HG03469 (cell line): ENCODE measurements around the gene SETD7.

Source experiments
- ATAC-seq: cut with Tn5 transposase; IDR thresholded peaks from one replicate; pipeline ENCODE4 v1.9.1; 2021; ENCODE audit warnings: mild to moderate bottlenecking, moderate library complexity, moderate number of reproducible peaks; ENCODE audit not compliant: unreplicated experiment

SETD7 gene

DNA sequence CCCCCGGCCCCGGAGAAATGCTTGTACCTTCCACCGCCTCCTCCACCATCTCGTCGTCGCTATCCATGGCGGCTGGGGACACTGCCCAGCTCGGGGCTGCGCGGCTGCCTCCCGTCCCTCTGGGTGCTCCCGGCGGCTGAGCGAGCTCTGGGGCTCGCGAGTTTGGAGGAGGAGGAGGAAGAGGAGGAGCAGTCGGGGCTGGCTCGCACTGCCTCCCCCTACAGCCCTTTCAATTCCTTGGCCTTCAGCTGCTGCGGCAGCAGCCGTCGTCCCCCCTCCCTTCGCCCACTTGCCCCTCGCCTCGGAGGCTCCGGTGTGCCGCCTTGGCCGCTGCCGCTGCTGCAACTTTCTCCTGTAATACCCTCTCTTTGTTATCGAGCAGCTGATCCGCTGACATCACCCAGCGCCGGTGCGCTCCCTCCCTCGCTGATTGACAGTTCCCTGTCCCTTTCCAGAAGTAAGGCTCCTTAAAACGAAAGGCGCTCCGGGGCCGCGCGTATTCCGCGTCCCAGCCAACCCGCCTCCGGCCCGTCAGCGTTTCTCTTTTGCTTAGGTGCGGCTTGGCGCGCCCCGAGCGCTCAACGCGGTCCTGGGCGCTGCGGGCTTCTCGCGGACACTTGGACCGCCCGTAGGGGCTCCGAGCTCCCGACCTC lies at the start of gene SETD7:
SETD7 (minus strand) TSS at position 149 of the 653 bp plus-strand sequence; CDS start at position 67, 82 bp downstream.
- ATAC-seq, result peak; percentile 17

DNA sequence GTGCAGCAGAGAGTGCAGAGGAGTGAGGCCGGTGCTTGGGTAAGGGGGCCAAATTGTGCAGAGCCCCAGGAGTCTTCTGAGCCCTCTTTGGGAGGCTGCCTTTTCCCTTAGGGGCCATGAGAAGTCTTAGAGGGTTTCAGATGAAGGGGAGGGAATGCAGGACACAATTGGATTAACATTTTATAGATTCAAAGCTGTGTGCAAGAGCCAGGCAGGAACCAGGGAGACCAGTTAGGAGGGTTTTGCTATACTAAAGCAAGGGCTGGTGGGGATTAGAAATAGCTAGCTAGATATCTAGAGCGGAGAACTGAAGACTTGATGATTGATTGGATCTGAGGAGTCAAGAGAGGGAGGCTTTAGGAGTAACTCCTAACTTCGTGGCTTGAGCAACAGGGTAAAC lies 49.5 kb upstream of the SETD7 start:
- no peak for ATAC-seq

DNA sequence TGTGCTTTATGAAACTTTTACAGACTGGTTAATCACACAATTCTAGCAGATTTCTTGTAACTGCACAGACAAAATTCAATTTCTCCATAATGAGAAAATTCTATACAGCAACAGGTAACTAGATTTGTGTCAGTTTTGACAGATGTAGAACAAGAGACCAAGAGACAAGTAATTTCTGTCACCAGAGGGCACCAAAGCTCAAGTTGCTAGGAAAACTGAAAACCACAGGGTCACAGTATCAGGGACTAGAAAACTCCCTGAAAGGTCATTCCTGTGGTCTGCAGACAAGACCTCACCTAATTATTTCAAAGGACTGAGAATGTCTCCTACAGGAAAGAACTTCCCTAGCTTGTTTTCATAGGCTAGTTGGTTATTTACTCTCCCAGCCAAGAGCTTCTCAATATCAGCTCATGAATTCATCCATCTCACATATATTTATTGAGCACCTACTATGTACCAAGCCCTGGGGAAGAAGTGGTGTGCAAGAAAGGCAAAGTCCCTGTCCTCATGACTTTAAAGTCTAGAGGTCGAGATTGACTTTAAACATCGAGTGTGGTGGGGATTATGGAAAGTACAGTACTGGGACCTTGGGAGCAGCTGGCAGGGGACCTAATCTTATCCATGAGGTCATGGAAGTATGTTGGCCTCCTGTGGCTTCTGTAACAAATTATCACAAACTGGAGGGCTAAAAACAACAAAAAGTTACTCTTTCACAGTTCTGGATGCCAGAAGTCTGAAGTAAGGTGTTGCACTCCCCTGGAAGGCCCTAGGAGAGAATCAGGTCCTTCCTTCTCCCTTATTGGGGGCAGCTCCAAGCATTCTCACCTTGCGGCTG lies 47.8 kb upstream of the SETD7 start:
- ATAC-seq, result no peak

DNA sequence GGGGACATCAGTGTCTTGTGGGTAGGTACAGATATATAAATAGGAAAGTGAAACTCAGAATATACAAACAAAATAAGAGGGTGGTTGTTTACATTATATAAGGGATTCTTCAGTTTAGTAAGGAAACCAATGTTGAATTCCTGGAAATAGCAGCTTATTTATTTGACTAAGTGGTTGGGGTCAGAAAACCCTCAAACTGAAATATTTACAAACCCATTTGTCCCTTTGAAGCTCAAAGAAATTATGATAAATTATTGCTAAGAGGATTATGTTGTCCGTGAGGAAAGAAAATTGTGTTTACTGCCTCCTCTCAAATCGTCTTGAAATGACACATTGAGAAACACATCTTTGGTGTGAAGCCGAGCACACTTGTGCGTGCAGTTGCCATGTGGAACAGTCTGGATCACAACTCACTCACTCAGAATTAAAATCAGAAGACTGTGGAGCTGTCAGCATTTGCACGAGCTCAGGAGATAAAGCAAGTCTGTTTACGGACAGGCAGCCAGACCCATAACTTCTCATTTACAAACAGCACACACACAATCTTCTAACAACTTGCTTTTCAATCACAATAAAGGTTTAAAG lies 46.8 kb upstream of the SETD7 start:
- no peak for ATAC-seq

DNA sequence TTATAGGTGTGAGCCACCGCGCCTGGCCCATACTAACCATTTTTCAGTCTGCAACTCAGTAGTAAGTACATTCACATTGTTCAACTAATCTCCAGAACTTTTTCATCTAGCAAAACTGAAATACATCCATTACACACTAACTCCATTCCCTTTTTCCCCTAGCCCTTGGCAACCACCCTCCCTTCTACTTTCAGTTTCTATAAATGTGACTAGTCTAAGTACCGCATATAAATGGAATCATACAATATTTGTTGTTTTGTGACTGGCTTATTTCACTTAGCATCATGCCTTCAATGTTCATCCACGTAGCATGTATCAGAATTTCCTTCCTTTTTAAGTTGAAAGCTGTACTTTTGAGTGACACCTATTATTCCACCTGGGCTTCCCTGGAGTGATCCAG lies 44.6 kb upstream of the SETD7 start:
- ATAC-seq, result no peak

DNA sequence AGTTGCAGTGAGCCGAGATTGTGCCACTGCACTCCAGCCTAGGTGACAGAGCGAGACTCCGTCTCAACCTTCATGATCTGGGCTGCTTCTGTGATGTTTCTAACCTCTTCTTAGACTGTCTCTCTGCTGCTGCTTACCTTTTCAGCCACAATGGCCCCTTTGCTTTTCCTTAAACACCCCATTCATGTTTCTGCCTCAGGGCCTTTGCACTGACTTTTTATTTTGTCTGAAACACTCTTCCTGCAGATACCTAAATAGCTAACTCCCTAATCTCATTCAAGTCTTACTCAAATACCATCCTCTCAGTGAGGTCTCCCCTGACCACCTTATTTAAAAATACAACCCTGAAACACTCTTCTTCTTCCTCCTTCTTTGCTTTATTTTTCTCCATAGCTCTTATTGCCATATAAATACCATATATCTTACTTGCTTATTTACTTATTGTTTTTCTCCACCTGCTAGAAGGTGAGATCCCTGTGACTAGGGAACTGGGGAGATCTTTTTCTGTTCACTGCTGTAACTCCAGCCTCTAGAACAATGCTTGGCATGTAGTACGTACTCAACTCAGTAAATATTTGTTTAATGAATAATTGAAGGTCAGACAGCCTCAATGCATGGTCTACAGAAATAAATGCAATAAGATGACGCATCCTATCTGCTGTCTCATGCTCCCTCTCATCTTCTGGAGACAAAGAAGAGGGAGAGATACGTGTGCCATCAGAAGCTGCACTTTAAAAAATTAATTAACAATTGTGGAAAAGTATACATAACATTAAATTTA lies 43.8 kb upstream of the SETD7 start:
- no peak for ATAC-seq

DNA sequence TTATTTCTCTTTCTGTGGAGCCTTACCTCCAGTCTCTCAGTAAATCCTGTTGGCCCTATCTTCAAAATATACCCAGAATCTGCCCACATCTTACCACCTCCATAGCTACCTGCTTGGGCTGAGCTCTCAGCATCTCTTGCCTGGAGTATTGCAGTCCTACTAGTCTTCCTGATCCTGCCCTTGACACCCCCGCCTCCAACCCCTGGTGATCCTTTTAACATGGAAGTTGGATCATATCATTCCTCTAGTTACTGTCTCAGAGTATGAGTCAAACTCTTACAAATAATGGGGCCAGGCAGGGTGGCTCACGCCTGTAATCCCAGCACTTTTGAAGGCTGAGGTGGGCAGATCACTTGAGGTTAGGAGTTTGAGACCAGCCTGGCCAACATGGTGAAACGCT lies 43.1 kb upstream of the SETD7 start:
- ATAC-seq, result no peak

DNA sequence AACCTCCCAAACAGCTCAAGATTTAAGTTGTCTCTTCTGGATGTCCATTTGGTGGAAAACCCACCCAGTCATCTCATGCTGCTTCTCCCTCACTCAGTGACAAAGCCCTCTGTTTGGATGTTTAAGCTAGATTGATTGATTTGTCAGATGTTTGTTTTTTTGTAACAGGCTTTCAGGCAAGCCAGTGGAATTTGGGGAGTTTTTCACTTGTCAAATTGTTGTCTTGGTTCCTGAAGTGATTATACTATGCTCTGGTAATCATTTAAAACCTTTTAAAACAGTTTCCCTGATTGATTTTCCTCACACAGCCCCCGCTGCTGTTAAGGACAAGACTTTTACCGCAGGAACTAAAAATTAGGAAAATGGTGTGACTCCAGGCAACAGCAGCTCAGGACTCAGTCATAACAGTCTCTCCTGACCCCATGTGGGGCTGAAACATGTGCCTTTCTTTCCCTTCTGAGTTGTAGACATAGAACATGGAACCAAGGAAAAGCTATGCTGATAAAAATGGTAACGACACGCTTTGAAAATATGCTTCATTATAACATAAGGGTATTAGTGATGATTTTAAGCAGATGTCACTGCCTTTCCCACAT lies 40.8 kb upstream of the SETD7 start:
- ATAC-seq, result no peak

DNA sequence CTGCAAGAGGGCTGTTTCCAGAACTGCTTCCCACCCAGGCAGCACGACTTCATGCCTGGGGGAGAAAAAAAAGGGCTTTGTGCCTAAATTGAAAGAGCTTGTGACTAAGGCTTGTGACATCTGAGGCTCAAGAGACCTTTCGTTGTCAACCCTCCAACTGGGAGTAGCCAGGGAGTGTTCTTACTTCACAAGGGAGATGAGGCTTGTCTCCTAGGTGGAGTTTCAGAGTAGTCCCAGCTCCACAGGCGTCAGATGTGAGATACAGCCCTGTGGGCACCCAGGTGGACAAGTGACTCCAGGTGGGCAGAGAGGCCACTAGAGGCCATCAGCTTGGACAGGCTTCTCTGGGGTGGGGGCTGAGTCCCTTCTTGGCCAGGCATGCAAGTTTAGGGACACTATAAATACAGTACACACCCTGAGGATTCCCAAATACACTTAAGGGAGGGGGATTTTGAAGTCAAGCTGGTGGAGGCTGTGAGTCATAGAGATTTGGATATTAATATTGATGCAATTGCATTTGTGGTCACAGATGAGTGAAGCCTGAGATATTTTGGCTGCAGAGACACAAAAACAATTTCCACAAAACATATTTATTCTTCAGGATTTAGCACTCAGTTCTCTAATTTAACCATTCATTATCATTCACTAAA lies 40.1 kb upstream of the SETD7 start:
- no peak for ATAC-seq

DNA sequence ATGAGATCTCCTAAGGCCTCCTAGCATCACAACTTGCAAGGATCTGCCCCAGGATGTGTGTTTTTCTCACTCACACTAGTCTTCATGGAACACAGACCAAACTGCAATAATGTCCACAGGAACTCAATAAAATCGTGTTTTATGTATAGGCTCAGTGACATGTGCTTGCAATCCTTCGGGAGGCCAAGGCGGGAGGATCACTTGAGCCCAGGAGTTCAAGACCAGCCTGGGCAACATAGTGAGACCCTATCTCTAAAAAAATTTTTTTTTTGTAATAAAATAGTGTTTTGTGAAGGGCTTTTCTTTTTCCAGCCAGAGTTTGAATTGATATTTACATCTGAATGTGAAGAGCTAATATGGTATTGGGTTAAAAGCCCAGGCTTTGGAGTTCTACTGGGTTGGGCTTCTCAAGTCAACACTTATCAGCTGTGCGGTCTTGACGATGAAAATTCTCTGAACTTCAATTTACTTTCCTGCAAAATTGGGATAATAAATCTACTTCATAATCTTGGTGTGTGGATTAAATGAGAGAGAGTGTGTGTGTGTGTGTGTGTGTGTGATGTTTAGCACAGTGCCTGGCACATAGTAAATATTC lies 38.7 kb upstream of the SETD7 start:
- no peak for ATAC-seq

DNA sequence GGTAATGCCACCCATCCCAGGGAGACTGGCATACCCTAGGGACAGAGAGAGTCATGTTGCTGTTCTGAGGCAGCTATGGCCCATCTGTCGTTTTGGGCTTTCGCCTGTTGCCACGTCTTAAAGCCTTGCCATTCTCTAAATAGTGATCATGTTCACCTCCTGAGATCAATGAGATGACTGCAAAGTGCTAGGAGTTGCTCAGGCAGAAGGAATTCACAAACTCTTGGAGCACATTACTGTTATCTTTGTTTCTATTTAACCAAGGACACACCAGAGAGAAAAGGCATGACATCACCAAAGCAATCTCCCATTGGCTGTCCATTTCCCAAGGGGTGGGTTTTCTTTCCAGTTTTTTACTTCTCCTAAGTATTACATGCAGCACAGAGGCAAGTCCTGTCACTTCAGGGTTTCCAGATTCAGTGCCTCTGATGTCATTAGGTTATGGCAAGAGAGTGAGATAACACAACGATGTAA lies 37.1 kb upstream of the SETD7 start:
- ATAC-seq, result no peak

DNA sequence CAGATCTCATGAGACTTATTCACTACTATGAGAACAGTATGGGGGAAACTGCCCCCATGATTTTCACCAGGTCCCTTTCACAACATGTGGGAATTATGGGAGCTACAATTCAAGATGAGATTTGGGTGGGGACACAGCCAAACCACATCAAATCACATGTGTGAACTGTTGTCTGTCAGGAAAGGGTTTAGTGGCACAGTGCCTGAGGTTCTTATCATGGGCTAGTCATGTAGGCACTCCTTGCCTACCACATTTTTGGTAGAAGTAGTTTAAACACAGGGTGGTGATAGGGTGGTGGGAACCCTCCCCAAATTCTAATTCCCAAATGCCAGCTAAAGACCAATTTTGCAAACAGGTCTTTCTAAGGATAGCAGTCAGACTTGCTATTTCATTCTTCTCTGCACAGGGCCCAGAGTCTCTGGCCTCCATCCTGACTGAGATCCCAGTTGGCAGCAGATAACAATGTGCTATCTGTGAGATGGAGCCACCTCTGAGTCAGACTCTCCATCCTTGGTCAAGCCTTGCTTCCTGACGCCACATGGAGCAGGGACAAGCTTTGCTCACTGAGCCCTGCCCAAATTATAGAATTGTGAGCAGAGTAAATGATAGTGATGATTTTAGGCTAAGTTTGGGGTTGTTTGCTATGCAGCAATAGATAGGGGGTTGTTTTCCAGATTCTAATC lies 33.5 kb upstream of the SETD7 start:
- no peak for ATAC-seq

DNA sequence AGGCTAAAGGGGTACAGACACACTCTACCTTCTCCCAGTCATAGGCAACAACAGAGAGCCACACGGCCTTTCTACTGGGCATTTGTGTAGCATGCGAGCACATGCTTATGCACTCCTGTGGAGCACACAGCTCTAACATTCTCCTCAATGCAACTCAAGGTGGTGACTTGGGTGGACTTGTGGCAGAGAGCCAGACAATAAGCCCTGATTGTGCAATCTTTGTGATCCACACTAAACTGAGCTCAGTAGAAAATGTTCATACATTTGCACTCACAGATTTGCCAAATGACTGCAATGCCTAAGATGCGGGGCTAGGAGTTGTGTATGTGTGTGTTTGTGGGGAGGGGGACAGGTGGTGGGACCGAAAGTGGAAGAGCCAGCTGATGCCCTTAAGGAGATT lies 31.4 kb upstream of the SETD7 start:
- no peak for ATAC-seq

DNA sequence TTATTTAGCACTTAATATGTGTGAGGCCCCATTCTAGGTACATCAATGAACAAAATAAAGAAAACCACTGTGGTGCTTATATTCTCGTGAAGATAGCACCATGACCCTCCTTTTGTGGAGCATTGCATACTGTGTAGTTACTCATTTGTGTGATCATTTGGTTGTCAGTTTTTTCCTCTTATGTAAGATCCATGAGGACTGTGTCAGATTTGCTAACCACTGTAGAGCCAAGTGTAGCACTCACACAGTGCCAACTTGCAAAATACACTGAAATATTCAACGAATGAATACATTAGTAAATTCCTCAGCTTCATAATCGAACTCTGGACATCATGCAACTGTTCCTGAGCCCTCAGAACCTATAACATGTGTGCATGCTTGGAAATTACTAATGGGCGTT lies 29.5 kb upstream of the SETD7 start:
- ATAC-seq, result no peak

DNA sequence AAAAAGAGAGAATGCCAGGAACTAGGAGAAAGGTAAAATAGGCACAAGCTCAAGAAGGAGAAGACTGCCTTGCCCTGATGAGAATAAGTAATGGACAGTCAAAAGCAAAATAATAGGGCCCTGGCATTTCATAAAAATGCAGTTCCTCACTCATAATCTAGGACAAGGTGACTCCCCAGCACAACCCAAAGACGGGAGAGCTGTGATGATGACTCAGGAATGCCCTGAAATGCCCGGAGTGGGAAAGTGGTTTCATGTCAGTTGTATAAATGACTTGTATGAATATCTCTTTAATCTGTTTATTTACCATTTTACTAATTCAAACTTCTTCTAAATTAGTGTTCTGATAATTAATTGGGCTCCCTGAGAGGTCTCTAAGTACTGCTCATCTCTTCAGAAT lies 28.8 kb upstream of the SETD7 start:
- ATAC-seq, result no peak

DNA sequence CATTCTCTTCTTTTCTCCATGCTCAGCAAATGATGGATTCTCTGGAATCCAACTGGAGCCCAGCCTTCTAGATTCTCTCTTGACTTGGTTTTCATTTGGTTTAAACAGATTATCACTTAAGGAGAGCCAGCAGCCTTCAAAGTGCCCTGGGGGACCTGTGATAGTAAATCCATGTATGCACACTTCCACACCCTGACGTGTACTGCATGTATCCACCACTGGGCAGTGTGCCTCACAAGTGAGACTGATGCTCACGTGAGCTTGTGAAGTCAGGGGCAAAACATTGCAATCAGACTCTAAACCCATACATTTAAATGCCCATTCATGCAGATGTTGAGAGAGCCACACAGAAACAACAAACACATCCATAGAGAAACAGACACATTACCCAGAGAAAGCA lies 28.0 kb upstream of the SETD7 start:
- ATAC-seq, result no peak

DNA sequence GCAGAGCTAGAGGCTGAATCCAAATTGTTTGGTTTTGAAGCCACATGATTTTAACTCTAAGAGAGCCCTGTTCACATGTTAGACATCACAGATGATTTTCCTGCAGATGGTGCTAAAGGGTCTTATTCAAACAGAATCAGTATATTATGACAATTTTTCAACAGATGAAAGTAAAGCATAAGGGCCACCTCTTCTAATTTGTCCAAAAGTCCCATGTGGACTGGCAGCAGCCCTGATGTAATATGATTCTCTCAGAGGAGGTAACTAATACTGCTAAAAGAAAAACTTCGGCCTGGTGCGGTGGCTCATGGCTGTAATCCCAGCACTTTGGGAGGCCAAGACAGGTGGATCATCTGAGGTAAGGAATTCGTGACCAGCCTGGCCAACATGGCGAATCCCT lies 26.0 kb upstream of the SETD7 start:
- ATAC-seq, result no peak

DNA sequence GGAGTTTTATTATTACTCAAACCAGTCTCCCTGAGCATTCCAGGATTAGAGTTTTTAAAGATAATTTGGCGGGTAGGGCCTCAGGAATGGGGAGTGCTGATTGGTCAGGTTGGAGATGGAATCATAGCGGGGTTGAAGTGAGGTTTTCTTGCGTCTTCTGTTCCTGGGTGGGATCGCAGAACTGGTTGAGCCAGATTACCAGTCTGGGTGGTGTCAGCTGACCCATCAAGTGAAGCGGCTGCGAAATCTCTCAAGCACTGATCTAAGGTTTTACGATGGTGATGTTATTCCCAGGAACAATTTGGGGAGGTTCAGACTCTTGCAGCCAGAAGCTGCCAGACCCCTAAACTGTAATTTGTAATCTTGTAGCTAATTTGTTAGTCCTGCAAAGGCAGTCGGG lies 25.1 kb upstream of the SETD7 start:
- no peak for ATAC-seq

DNA sequence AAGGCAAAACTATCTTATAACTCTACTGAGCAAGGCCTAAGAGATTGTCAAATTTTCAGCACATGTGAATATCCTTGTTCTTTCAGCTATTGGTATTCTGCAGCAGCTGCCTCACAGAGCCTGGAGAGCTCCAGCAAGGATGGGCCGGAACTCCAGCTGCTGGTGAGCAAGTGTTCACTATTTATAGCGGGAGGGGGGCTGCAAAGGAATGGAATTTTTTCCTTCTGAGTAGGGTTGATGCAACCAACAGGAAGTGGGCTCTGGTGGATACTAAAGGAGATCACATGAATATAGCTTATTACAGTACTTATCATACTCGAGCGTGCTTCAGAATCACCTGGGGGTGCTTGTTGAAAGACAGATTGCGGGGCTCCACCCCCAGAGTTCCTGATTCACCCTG lies 20.2 kb upstream of the SETD7 start:
- ATAC-seq, result no peak
